A549 (cell line): Measurements from ENCODE around the gene PATJ. TPM values are rescaled to one million over a fixed set of nuclear protein-coding genes. Genes with fewer than 3 reads are reported as not detected.

Experiments
- ATAC-seq, 2 experiments: fragments of 200-7000 bp in 1 of 2; fragments of >200 bp in 1 of 2; cut with Nextera tagmentation in 1 of 2; cut with Tn5 transposase in 1 of 2; 3 replicates each; pipeline versions ENCODE4 v1.8.0 to v1.9.1; 2018 to 2020; ENCODE audit warnings: mild to moderate bottlenecking in 1 of 2, moderate library complexity in 1 of 2
- CTCF ChIA-PET: fragments of 300-600 bp; sonication (Branson Sonifier 250); formaldehyde crosslinking; extraction: SDS; loops from one replicate; lab custom pipeline; 2021; ENCODE audit warnings: antibody characterized with exemption, inconsistent platforms; lab: Yijun Ruan, JAX
- POLR2A ChIA-PET: fragments of 350-600 bp; formaldehyde crosslinking; extraction: SDS; loops from one replicate; lab custom pipeline; 2021; ENCODE audit warnings: antibody characterized with exemption, inconsistent platforms; lab: Yijun Ruan, JAX
- DNase-seq, 2 experiments: peaks; one replicate each; pipeline versions ENCODE4 v3.0.0 to v3.0.0-alpha.2; 2011 to 2016; ENCODE audit warnings: low read depth in 1 of 2, low spot score in 1 of 2
- FAIRE-seq: peaks from 2 replicates; lab custom pipeline; 2011; peaks lifted over from hg19 to GRCh38; lab: Jason Lieb, UNC
- H3K27ac ChIP-seq, 2 experiments: fragments of >200 bp; sonication (Bioruptor Twin); formaldehyde crosslinking; 3 replicates each; pipeline ENCODE4 v1.5.1; 2016 to 2017
- H3K4me1 ChIP-seq: fragments of >200 bp; sonication (Bioruptor Twin); formaldehyde crosslinking; 3 replicates; pipeline ENCODE4 v1.6.1; 2016
- H3K4me2 ChIP-seq: fragments of >200 bp; sonication (Bioruptor Twin); formaldehyde crosslinking; 3 replicates; pipeline ENCODE4 v1.6.1; 2016
- H3K4me3 ChIP-seq: fragments of >200 bp; sonication (Bioruptor Twin); formaldehyde crosslinking; 3 replicates; pipeline ENCODE4 v1.5.1; 2016
- H3K9me3 ChIP-seq: fragments of >200 bp; sonication (Bioruptor Twin); formaldehyde crosslinking; 3 replicates; pipeline ENCODE4 v1.6.1; 2016
- CBX8 ChIP-seq: fragments of 200-600 bp; sonication (generic); IDR thresholded peaks from 2 replicates; pipeline ENCODE4 v1.6.1; 2016
- CTCF ChIP-seq: fragments of >200 bp; sonication (Bioruptor Twin); formaldehyde crosslinking; IDR thresholded peaks from 3 replicates; pipeline ENCODE4 v1.5.1; 2016
- EHF ChIP-seq: fragments of 250-450 bp; sonication (Bioruptor Pico); IDR thresholded peaks from 2 replicates; pipeline ENCODE4 v1.5.0; 2020; ENCODE audit warnings: mild to moderate bottlenecking
- FOSB ChIP-seq: fragments of 250-450 bp; sonication (Bioruptor Pico); IDR thresholded peaks from 2 replicates; pipeline ENCODE4 v1.5.0; 2020; ENCODE audit warnings: mild to moderate bottlenecking, moderate library complexity
- HEYL ChIP-seq: fragments of 250-450 bp; sonication (Bioruptor Pico); IDR thresholded peaks from 2 replicates; pipeline ENCODE4 v1.8.0; 2021; ENCODE audit warnings: mild to moderate bottlenecking, moderate library complexity
- HOXA7 ChIP-seq: fragments of 250-450 bp; sonication (Bioruptor Pico); IDR thresholded peaks from 2 replicates; pipeline ENCODE4 v1.5.0; 2020; ENCODE audit warnings: mild to moderate bottlenecking, moderate library complexity
- MYC ChIP-seq: IDR thresholded peaks from 2 replicates; pipeline ENCODE4 v1.6.1; 2012; ENCODE audit warnings: mild to moderate bottlenecking, inconsistent platforms, low read length, improper control_type of control experiment, borderline replicate concordance
- NPAS2 ChIP-seq: fragments of 250-450 bp; sonication (Bioruptor Pico); IDR thresholded peaks from 2 replicates; pipeline ENCODE4 v1.8.0; 2022; ENCODE audit warnings: mild to moderate bottlenecking, moderate library complexity, borderline replicate concordance
- POLR2AphosphoS2 ChIP-seq: conservative IDR thresholded peaks from 2 replicates; pipeline ENCODE4 v1.6.1; 2012; ENCODE audit warnings: low read length, improper control_type of control experiment, inconsistent platforms
- RAD21 ChIP-seq, 2 experiments: fragments of >200 bp in 1 of 2; sonication (Bioruptor Twin) in 1 of 2; formaldehyde crosslinking in 1 of 2; IDR thresholded peaks in 1 of 2; conservative IDR thresholded peaks in 1 of 2; 2 replicates in 1 of 2; 3 replicates in 1 of 2; pipeline ENCODE4 v1.6.1; 2012 to 2018; ENCODE audit warnings: inconsistent platforms in 1 of 2
- RARB ChIP-seq: fragments of 250-450 bp; sonication (Bioruptor Pico); IDR thresholded peaks from 2 replicates; pipeline ENCODE4 v1.8.0; 2021; ENCODE audit warnings: mild to moderate bottlenecking, moderate library complexity
- REST ChIP-seq: fragments of 200-600 bp; sonication (generic); IDR thresholded peaks from 2 replicates; pipeline ENCODE4 v1.6.1; 2016; ENCODE audit warnings: antibody characterized with exemption, mild to moderate bottlenecking, moderate library complexity
- ZFP36 ChIP-seq: fragments of 450-650 bp; IDR thresholded peaks from 2 replicates; pipeline ENCODE4 v1.6.1; 2014; ENCODE audit warnings: borderline replicate concordance; ENCODE audit not compliant: partially characterized antibody
- ZSCAN20 ChIP-seq: fragments of 250-450 bp; sonication (Bioruptor Pico); IDR thresholded peaks from 2 replicates; pipeline ENCODE4 v1.8.0; 2022; ENCODE audit warnings: mild to moderate bottlenecking, moderate library complexity
- WGBS: methylation state at CpG from one replicate; pipeline ENCODE4 v1.1.6; 2017; ENCODE audit errors: missing lambda C conversion rate; 5-methylcytosine and 5-hydroxymethylcytosine counted together
- polyA plus RNA-seq, 4 experiments: library from polyadenylated mRNA; depleted of rRNA in 3 of 4; stranded (reverse); fragments of >200 nt; fragmentation: RNase III in 1 of 4; extraction: RNeasy Plus Mini Kit Qiagen cat#74134 plus additional on column Dnase treatment in 1 of 4; gene quantifications; 2 replicates in 3 of 4; 3 replicates in 1 of 4; pipeline ENCODE4 v1.2.3, GENCODE V29; 2011 to 2017
- TF ChIP-seq, protein P1 (sequence below): IDR thresholded peaks from 2 replicates; pipeline ENCODE4 v1.6.1; 2012; ENCODE audit warnings: low read depth, borderline replicate concordance
- TF ChIP-seq, protein P2 (sequence below): IDR thresholded peaks from 2 replicates; pipeline ENCODE4 v1.6.1; 2012
- TF ChIP-seq, protein P3 (sequence below): fragments of 450-650 bp; IDR thresholded peaks from 2 replicates; pipeline ENCODE4 v1.6.1; 2014; ENCODE audit warnings: antibody characterized with exemption

The PATJ gene
- polyA plus RNA-seq, 2 of the 4 experiments (the other 2 are of a cell fraction) = 6.0 to 14.7 TPM

DNA sequence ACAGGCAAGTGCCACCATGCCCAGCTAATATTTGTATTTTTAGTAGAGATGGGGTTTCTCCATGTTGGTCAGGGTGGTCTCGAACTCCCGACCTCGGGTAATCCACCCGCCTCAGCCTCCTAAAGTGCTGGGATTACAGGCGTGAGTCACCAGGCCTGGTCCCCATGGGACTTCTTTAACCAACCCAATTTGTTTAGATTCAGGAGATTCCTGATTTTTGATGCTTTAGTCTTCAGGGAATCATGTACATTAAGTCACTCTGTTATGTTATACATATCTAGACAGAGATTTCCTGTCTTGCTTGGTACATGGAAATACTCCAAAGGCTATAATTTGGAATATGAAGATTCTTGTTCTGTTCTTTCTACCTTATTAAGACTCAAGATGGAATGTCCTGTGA, 250.0 kb downstream of the PATJ start:
- CTCF ChIA-PET = no interaction called here
- no peak for FAIRE-seq
- WGBS = 100% methylated on average over 1 of the region's 5 CpGs

More for the DNA sequence above, 250.0 kb downstream of the PATJ start:
- Histone ChIP-seq H3K4me1 (no peaks in the 10 kb centered on the region), H3K27ac (no peak overlapping the region), H3K9me3 (no peaks in the 10 kb centered on the region), H3K4me3 (no peak overlapping the region), H3K4me2 (no peak overlapping the region)
- POLR2A ChIA-PET = no interaction called here
- no peak for ATAC-seq
- DNase-seq = no peak
- TF ChIP-seq ZFP36 (no peak), MYC (no peak), POLR2AphosphoS2 (no peak), HEYL (CRISPR knock-in tag) (no peak), RAD21 (conservative IDR thresholded peaks at IDR 0.05 in 1 of 2, IDR thresholded peaks at IDR 0.05 in 1 of 2) (no peak), REST (no peak), ZSCAN20 (CRISPR knock-in tag) (no peak), CTCF (no peak), EHF (CRISPR knock-in tag) (no peak), NPAS2 (CRISPR knock-in tag) (no peak), FOSB (CRISPR knock-in tag) (no peak), HOXA7 (no peak), RARB (CRISPR knock-in tag) (no peak), CBX8 (no peak)
- TF ChIP-seq, protein P1, sequence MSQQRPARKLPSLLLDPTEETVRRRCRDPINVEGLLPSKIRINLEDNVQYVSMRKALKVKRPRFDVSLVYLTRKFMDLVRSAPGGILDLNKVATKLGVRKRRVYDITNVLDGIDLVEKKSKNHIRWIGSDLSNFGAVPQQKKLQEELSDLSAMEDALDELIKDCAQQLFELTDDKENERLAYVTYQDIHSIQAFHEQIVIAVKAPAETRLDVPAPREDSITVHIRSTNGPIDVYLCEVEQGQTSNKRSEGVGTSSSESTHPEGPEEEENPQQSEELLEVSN = no peak
- TF ChIP-seq, protein P2, sequence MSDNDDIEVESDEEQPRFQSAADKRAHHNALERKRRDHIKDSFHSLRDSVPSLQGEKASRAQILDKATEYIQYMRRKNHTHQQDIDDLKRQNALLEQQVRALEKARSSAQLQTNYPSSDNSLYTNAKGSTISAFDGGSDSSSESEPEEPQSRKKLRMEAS = no peak
- TF ChIP-seq, protein P3, sequence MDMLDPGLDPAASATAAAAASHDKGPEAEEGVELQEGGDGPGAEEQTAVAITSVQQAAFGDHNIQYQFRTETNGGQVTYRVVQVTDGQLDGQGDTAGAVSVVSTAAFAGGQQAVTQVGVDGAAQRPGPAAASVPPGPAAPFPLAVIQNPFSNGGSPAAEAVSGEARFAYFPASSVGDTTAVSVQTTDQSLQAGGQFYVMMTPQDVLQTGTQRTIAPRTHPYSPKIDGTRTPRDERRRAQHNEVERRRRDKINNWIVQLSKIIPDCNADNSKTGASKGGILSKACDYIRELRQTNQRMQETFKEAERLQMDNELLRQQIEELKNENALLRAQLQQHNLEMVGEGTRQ = no peak
